ENCODE results near the gene MAML3. TPM values are rescaled to one million over a fixed set of nuclear protein-coding genes. Genes with fewer than 3 reads are reported as not detected.
A peak's percentile ranks its signal among the peaks of the same experiment; 100 is the strongest.
"Not testable (repeated sequence)": the region's sequence is repeated elsewhere in the genome, so short reads cannot be mapped to it uniquely, and the experiment has no call there.

The MAML3 gene
- total RNA-seq, 1 experiment from 2014 or later = 2.4 TPM

GRCh38 chr4:139728840-139729239 lies 425.1 kb downstream of the MAML3 start:
- in situ Hi-C loops (cut with HindIII; ENCODE audit: low pct_unique_long_range_greater_than_20kb, low sequenced_read_pairs) = no loop called here
- DNase-seq (ENCODE audit: low read depth, low spot score) = no peak

- DNase-seq (ENCODE audit: low read depth, low spot score) = no peak
- in situ Hi-C loops (cut with HindIII; ENCODE audit: low pct_unique_long_range_greater_than_20kb, low sequenced_read_pairs) = no loop called here
These were observed 425.8 kb downstream of the MAML3 start for GRCh38 chr4:139728146-139728545.

- in situ Hi-C loops (cut with HindIII; ENCODE audit: low pct_unique_long_range_greater_than_20kb, low sequenced_read_pairs) = no loop called here
These were observed 427.4 kb downstream of the MAML3 start for GRCh38 chr4:139726615-139727014.

GRCh38 chr4:139725236-139725635 lies 428.7 kb downstream of the MAML3 start:
- DNase-seq (ENCODE audit: low read depth, low spot score) = no peak
- in situ Hi-C loops (cut with HindIII; ENCODE audit: low pct_unique_long_range_greater_than_20kb, low sequenced_read_pairs) = no loop called here

More at GRCh38 chr4:139726615-139727014, 427.4 kb downstream of the MAML3 start:
- no peak for DNase-seq (ENCODE audit: low read depth, low spot score)

- in situ Hi-C loops (cut with HindIII; ENCODE audit: low pct_unique_long_range_greater_than_20kb, low sequenced_read_pairs) = no loop called here
- DNase-seq (ENCODE audit: low read depth, low spot score) = no peak
These were observed 432.2 kb downstream of the MAML3 start for GRCh38 chr4:139721789-139722188.

DNA sequence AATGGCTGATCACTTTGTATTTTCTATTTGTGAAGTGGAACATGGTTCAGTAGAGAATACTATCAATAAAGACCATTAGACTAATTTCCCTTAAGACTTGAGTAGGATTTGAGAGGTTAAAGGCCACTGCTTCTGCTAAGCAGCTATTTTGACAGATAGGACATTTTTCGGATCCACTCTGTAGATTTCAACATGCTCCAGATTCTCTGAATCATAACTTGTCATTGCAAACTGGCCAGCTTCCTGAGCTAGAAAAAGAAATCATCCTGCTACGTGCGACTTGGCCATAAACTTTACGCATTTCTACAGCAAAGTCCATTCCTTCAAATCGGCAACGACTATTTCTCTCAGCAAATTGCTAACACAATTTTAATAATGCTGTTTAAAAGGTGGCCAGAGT lies 433.2 kb downstream of the MAML3 start:
- in situ Hi-C loops (cut with HindIII; ENCODE audit: low pct_unique_long_range_greater_than_20kb, low sequenced_read_pairs) = no loop called here
- no peak for DNase-seq (ENCODE audit: low read depth, low spot score)

DNA sequence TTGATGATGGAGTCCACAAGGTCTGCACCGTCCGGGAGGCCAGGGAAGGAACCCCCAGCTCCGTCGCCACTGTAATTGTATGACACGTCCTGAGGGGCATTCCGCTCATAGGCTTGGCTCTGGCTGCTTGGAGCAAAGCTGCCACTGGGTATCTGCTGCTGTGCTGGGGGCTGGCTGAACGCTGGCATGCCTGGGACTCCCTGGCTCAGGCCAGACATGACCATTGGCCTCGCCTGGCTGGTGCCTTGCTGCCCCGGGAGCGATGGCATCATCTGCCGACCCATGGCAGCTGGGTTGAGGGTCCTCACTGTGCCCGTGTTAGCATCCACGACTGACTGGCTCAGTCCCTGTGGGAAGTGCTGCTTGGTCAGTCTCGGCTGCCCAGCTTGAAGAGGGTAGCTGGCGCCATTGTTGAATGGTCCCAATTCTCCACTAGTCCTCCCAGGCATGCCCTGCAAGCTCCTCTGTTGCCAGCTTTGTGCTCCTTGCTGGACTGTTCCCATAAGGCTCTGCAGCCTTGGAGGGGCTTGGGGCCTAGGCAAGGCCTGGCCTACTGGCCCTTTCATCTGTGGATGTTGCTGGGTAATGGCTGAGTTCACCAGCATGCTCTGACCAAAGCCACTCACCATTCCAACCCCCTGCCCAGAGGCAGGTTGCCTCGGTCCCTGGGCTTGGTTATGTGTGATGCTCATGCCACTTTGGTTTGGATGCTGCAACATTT lies 434.4 kb downstream of the MAML3 start:
- in situ Hi-C loops (cut with HindIII; ENCODE audit: low pct_unique_long_range_greater_than_20kb, low sequenced_read_pairs) = no loop called here
- no peak for DNase-seq (ENCODE audit: low read depth, low spot score)

GRCh38 chr4:139718833-139719232 lies 435.2 kb downstream of the MAML3 start:
- no peak for DNase-seq (ENCODE audit: low read depth, low spot score)
- in situ Hi-C loops (cut with HindIII; ENCODE audit: low pct_unique_long_range_greater_than_20kb, low sequenced_read_pairs) = no loop called here

DNA sequence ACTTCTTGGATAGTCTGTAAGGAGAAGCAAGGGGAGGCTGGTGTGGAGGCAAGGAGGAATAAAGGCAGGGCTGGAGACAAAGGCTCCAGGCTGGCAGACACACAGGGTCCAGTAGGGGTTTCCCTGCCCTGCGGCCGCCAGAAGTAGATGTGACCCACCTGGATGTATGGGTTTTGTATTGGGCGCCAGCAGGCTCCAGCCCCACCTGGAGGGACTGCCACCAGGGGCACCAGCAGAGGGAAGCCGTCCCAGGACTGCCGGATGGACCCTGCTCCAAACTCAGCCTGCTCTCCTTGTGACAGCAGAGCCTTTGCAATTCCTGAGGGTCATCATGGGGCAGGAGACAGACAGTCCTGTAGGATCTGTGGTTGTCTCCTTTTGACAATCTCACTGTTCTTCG lies 435.6 kb downstream of the MAML3 start:
- in situ Hi-C loops (cut with HindIII; ENCODE audit: low pct_unique_long_range_greater_than_20kb, low sequenced_read_pairs) = no loop called here
- no peak for DNase-seq (ENCODE audit: low read depth, low spot score)

DNA sequence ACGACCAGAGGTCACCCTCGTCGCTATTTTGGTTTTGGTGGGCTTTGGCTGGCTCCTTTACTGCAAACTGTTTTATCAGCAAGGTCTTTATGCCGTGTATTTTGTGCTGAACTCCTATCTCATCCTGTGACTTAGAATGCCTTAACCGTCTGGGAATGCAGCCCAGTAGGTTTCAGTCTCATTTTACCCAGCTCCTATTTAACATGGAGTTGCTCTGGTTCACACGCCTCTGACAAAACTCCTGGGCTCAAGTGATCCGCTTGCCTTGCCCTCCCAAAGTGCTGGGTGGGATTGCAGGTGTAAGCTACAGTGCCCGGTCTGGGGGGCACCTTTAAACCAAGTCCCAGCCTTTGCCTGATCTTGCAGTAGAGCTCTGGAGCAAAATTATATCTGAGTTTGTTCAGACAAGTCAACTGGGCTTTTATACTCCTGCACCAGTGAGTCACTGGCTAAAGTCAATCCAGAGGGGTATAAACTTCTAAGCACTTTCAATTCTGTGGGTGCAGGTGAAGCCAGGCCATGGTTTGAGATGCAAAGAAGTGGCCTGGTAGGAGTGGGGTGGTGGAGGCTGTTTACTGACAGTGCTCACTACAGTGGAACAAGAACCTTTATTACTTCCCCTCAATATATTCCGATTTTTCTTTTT lies 438.1 kb downstream of the MAML3 start:
- in situ Hi-C loops (cut with HindIII; ENCODE audit: low pct_unique_long_range_greater_than_20kb, low sequenced_read_pairs) = no loop called here
- DNase-seq (ENCODE audit: low read depth, low spot score) = no peak

- in situ Hi-C loops (cut with HindIII; ENCODE audit: low pct_unique_long_range_greater_than_20kb, low sequenced_read_pairs) = no loop called here
- no peak for DNase-seq (ENCODE audit: low read depth, low spot score)
These were observed 441.1 kb downstream of the MAML3 start for GRCh38 chr4:139712882-139713281.

DNA sequence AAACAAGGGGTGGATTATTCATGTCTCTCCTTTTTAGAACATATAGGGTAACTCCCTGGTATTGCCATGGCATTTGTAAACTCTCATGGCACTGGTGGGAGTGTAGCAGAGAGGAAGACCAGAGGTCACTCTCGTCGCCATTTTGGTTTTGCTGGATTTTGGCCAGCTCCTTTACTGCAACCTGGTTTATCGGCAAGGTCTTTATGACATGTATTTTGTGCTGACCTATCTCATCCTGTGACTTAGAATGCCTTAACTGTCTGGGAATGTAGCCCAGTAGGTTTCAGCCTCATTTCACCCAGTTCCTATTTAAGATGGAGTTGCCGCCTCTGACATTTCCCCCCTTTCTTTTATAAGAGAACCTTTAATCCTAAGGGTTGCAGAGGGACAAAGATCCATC lies 442.5 kb downstream of the MAML3 start:
- in situ Hi-C loops (cut with HindIII; ENCODE audit: low pct_unique_long_range_greater_than_20kb, low sequenced_read_pairs) = no loop called here
- DNase-seq (ENCODE audit: low read depth, low spot score) = no peak

GRCh38 chr4:139710073-139710472 lies 443.9 kb downstream of the MAML3 start:
- DNase-seq (ENCODE audit: low read depth, low spot score) = no peak

GRCh38 chr4:139709660-139710059 lies 444.3 kb downstream of the MAML3 start:
- no peak for DNase-seq (ENCODE audit: low read depth, low spot score)
- in situ Hi-C loops (cut with HindIII; ENCODE audit: low pct_unique_long_range_greater_than_20kb, low sequenced_read_pairs) = no loop called here

More at GRCh38 chr4:139710073-139710472, 443.9 kb downstream of the MAML3 start:
- in situ Hi-C loops (cut with HindIII; ENCODE audit: low pct_unique_long_range_greater_than_20kb, low sequenced_read_pairs) = no loop called here

DNA sequence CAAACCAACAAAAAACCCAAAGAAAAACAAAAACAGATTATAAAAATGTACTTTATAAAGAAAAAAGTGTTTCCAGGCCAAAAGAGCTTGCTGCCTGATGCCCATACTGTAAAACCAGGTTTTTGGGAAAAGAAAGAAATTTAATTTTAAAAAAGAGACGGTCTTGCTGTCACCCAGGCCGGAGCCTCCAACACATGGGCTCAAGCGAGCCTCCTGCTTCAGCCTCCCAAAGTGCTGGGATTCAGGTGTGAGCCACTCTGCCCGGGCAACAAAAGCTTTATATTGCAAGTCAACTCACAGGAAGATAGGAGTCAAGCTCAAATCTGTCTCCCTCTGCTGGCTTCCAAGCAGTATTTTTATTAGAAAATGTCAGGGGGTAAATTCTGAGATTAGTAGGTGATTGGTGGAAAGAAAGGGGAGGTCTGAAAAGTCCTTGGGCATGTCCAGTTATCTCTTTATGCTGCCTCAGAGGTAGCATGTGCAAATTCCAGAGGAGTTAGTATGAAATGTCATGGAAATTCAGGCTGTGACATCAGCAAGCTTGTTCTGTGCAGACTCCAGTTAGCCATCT lies 449.0 kb downstream of the MAML3 start:
- DNase-seq (ENCODE audit: low read depth, low spot score) = peak; percentile 17
- in situ Hi-C loops (cut with HindIII; ENCODE audit: low pct_unique_long_range_greater_than_20kb, low sequenced_read_pairs) = no loop called here

GRCh38 chr4:139700568-139700967 lies 453.4 kb downstream of the MAML3 start:
- DNase-seq (ENCODE audit: low read depth, low spot score) = no peak
- in situ Hi-C loops (cut with HindIII; ENCODE audit: low pct_unique_long_range_greater_than_20kb, low sequenced_read_pairs) = no loop called here

- in situ Hi-C loops (cut with HindIII; ENCODE audit: low pct_unique_long_range_greater_than_20kb, low sequenced_read_pairs); DNase-seq (ENCODE audit: low read depth, low spot score): not testable (repeated sequence)
These were observed 455.6 kb downstream of the MAML3 start for GRCh38 chr4:139698167-139698925.

GRCh38 chr4:139696491-139696890 lies 457.5 kb downstream of the MAML3 start:
- in situ Hi-C loops (cut with HindIII; ENCODE audit: low pct_unique_long_range_greater_than_20kb, low sequenced_read_pairs) = no loop called here
- DNase-seq (ENCODE audit: low read depth, low spot score) = no peak
